ENCODE results near the gene SHKBP1. TPM values are rescaled to one million over a fixed set of nuclear protein-coding genes. Genes with fewer than 3 reads are reported as not detected.

The SHKBP1 gene
- 105 TPM for total RNA-seq (2013)
- polyA plus RNA-seq (100 to 1,000 TPM; 234 to 324 (median 284) TPM), polyA minus RNA-seq (88.9 and 113 TPM in 2 replicates), total RNA-seq (40.4 to 253 (median 122) reads per million in 11 experiments)

- H3K4me3 ChIP-seq (replicated peaks in 1 of 3; ENCODE audit: low read depth in 2 of 3, low read length in 3 of 3), result peak within 1 kb of the TSS; percentile 79 to 91 (median 89)
- TF ChIP-seq CTCF (IDR thresholded peaks at IDR 0.05), result no peak
- peak within 1 kb of the TSS; percentile 81 for H2AFZ ChIP-seq (ENCODE audit: insufficient read depth, low read depth, low read length, poor library complexity, severe bottlenecking)
- peak within 1 kb of the TSS; percentile 48 to 89 for H3K27ac ChIP-seq (ENCODE audit: low read depth in 1 of 2, low read length in 2 of 2)
- Mint-ChIP-seq H3K4me3 (peak within 1 kb of the TSS; percentile 86 to 92), H3K4me1 (peaks cover 40% of the 10 kb centered on the region), H3K27ac (peak within 1 kb of the TSS; percentile 88 to 96 (median 93)), H3K36me3 (peaks cover 27 to 31% of the 10 kb centered on the region in 2 donors), H3K9me3 (peaks cover 0 to 3% (median 0%) of the 10 kb centered on the region in 7 donors), H3K27me3 (ENCODE audit: low read depth in 3 of 3) (peaks cover 0 to 5% (median 3%) of the 10 kb centered on the region in 3 donors)
- H3K4me2 ChIP-seq (replicated peaks; ENCODE audit: extremely low read depth, low read length, poor library complexity, severe bottlenecking), result peak within 1 kb of the TSS; percentile 87
- H3K79me2 ChIP-seq (ENCODE audit: insufficient read depth, low read length), result peaks cover 38% of the 10 kb centered on the region
- under 1% methylated on average over 25 of the region's 55 CpGs for WGBS (ENCODE audit: insufficient coverage)
- H3K4me1 ChIP-seq (ENCODE audit: control insufficient read depth in 1 of 2, insufficient read depth in 2 of 2, low read length in 2 of 2), result peaks cover 52 to 64% of the 10 kb centered on the region in 2 donors
- H3K27me3 ChIP-seq (ENCODE audit: control insufficient read depth in 2 of 2, insufficient read depth in 2 of 2, low read length in 2 of 2), result no peaks in the 10 kb centered on the region
- H3K9me3 ChIP-seq (replicated peaks in 1 of 2; ENCODE audit: control insufficient read depth in 1 of 2, insufficient read depth in 1 of 2, low read length in 2 of 2), result no peaks in the 10 kb centered on the region
- intact Hi-C loops (cut with micrococcal nuclease), result no loop called here
- peak; percentile 96 to 97 (median 96) for DNase-seq
- peak within 1 kb of the TSS; percentile 80 for H3K9ac ChIP-seq (ENCODE audit: insufficient read depth, low read length, poor library complexity, severe bottlenecking)
- peaks cover 16% of the 10 kb centered on the region for H4K20me1 ChIP-seq (ENCODE audit: insufficient read depth, low read length)
- peaks cover 16 to 21% of the 10 kb centered on the region in 2 donors for H3K36me3 ChIP-seq (replicated peaks in 1 of 2; ENCODE audit: control insufficient read depth in 1 of 2, insufficient read depth in 2 of 2, low read length in 2 of 2)
Measured at GRCh38 chr19:40576585-40577451, at the start of gene SHKBP1. Gene SHKBP1, plus strand, starts transcription at chr19:40576873. Its CDS starts 27 bp downstream, at chr19:40576900.

GRCh38 chr19:40528078-40528477 lies 48.6 kb upstream of the SHKBP1 start:
- H3K4me1 ChIP-seq (ENCODE audit: control insufficient read depth in 1 of 2, insufficient read depth in 2 of 2, low read length in 2 of 2), result peaks cover 13 to 17% of the 10 kb centered on the region in 2 donors
- H3K4me3 Mint-ChIP-seq, result no peak overlapping the region
- peaks cover 18% of the 10 kb centered on the region for H3K4me1 Mint-ChIP-seq
- peaks cover 31 to 55% (median 46%) of the 10 kb centered on the region in 3 donors for H3K27me3 Mint-ChIP-seq (ENCODE audit: low read depth in 3 of 3)
- H3K36me3 Mint-ChIP-seq, result peaks cover 0 to 8% of the 10 kb centered on the region in 2 donors
- intact Hi-C loops (cut with micrococcal nuclease), result loop anchor here (5.0 to 10.0 kb wide), 3 partner anchors 66 to 223 kb away; partner anchors contain the start of gene LTBP4 (in 1 of the 2)
- H3K4me2 ChIP-seq (replicated peaks; ENCODE audit: extremely low read depth, low read length, poor library complexity, severe bottlenecking), result no peak overlapping the region
- no peaks in the 10 kb centered on the region for H4K20me1 ChIP-seq (ENCODE audit: insufficient read depth, low read length)
- 95% methylated on average over 6 of the region's 6 CpGs for WGBS (ENCODE audit: insufficient coverage)
- no peak overlapping the region for H2AFZ ChIP-seq (ENCODE audit: insufficient read depth, low read depth, low read length, poor library complexity, severe bottlenecking)
- H3K79me2 ChIP-seq (ENCODE audit: insufficient read depth, low read length), result no peaks in the 10 kb centered on the region
- peak overlapping the region in 1 of 7 donors; percentile 28 for H3K27ac Mint-ChIP-seq
- DNase-seq, result no peak
- peaks cover 16 to 31% of the 10 kb centered on the region in 2 donors for H3K27me3 ChIP-seq (ENCODE audit: control insufficient read depth in 2 of 2, insufficient read depth in 2 of 2, low read length in 2 of 2)
- H3K36me3 ChIP-seq (replicated peaks in 1 of 2; ENCODE audit: control insufficient read depth in 1 of 2, insufficient read depth in 2 of 2, low read length in 2 of 2), result no peaks in the 10 kb centered on the region
- H3K9me3 ChIP-seq (replicated peaks in 1 of 2; ENCODE audit: control insufficient read depth in 1 of 2, insufficient read depth in 1 of 2, low read length in 2 of 2), result no peaks in the 10 kb centered on the region
- no peak overlapping the region for H3K4me3 ChIP-seq (replicated peaks in 1 of 3; ENCODE audit: low read depth in 2 of 3, low read length in 3 of 3)
- H3K27ac ChIP-seq (ENCODE audit: low read depth in 1 of 2, low read length in 2 of 2), result no peak overlapping the region
- peaks cover 0 to 7% (median 6%) of the 10 kb centered on the region in 7 donors for H3K9me3 Mint-ChIP-seq
- no peak for TF ChIP-seq CTCF (IDR thresholded peaks at IDR 0.05)
- no peak overlapping the region for H3K9ac ChIP-seq (ENCODE audit: insufficient read depth, low read length, poor library complexity, severe bottlenecking)
